IMR-90 (cell line): Measurements from ENCODE around the gene LRRC4C. TPM values are rescaled to one million over a fixed set of nuclear protein-coding genes. Genes with fewer than 3 reads are reported as not detected.

Experiments
- ATAC-seq: fragments of 200-7000 bp; cut with Tn5 transposase; 2 replicates; pipeline ENCODE4 v1.9.1; 2020; ENCODE audit warnings: low read depth, mild to moderate bottlenecking, moderate library complexity
- BruUV-seq: library from RNA; stranded (reverse); fragments of 400-500 nt; replicated peaks from 2 replicates; lab custom pipeline; 2021; lab: Mats Ljungman, UMichigan
- CTCF ChIA-PET: fragments of 300-600 bp; formaldehyde crosslinking; extraction: SDS; loops from one replicate; lab custom pipeline; 2021; ENCODE audit warnings: antibody characterized with exemption; lab: Yijun Ruan, JAX
- POLR2A ChIA-PET: fragments of 300-600 bp; sonication (Branson Sonifier 250); formaldehyde crosslinking; loops from one replicate; lab custom pipeline; 2022; ENCODE audit warnings: antibody characterized with exemption; ENCODE audit not compliant: unreplicated experiment; lab: Charles Lee
- DNase-seq: peaks from one replicate; pipeline ENCODE4 v3.0.0; 2013
- H2AFZ ChIP-seq: replicated peaks from 2 replicates; pipeline ENCODE3; 2013; ENCODE audit warnings: low read length, mild to moderate bottlenecking; ENCODE audit not compliant: poor library complexity
- H2AK5ac ChIP-seq: 2 replicates; pipeline ENCODE4 v1.6.1; 2013; ENCODE audit warnings: low read depth, low read length, inconsistent platforms
- H2AK9ac ChIP-seq: replicated peaks from 2 replicates; pipeline ENCODE3; 2013; ENCODE audit warnings: mild to moderate bottlenecking, low read depth, low read length, moderate library complexity; ENCODE audit not compliant: poor library complexity
- H2BK120ac ChIP-seq: 2 replicates; pipeline ENCODE4 v1.6.1; 2013; ENCODE audit warnings: low read depth, low read length, inconsistent platforms
- H2BK15ac ChIP-seq: 3 replicates; pipeline ENCODE4 v1.6.1; 2013; ENCODE audit warnings: low read depth, low read length, inconsistent platforms
- H2BK20ac ChIP-seq: 2 replicates; pipeline ENCODE4 v1.6.1; 2013; ENCODE audit warnings: low read depth, mild to moderate bottlenecking, inconsistent platforms, low read length, moderate library complexity
- H2BK5ac ChIP-seq: 2 replicates; pipeline ENCODE4 v1.6.1; 2013; ENCODE audit warnings: mild to moderate bottlenecking, low read depth, low read length, inconsistent platforms; ENCODE audit not compliant: poor library complexity, severe bottlenecking
- H3K14ac ChIP-seq: replicated peaks from 2 replicates; pipeline ENCODE4 v1.6.1; 2013; ENCODE audit warnings: low read depth, low read length, inconsistent platforms
- H3K18ac ChIP-seq: 2 replicates; pipeline ENCODE4 v1.6.1; 2013; ENCODE audit warnings: low read depth, low read length, control low read depth
- H3K23ac ChIP-seq: 2 replicates; pipeline ENCODE4 v1.6.1; 2013; ENCODE audit warnings: low read depth, low read length, inconsistent platforms
- H3K27ac ChIP-seq: 2 replicates; pipeline ENCODE4 v1.5.1; 2013; ENCODE audit warnings: mild to moderate bottlenecking, control low read depth, low read length; ENCODE audit not compliant: insufficient read depth
- H3K27me3 ChIP-seq: 2 replicates; pipeline ENCODE4 v1.6.1; 2013; ENCODE audit warnings: low read length; ENCODE audit not compliant: control insufficient read depth, insufficient read depth
- H3K36me3 ChIP-seq: 2 replicates; pipeline ENCODE4 v1.6.1; 2013; ENCODE audit warnings: low read length, mixed read lengths; ENCODE audit not compliant: control insufficient read depth, insufficient read depth
- H3K4ac ChIP-seq: 2 replicates; pipeline ENCODE4 v1.6.1; 2013; ENCODE audit warnings: low read depth, low read length, inconsistent platforms
- H3K4me1 ChIP-seq: 2 replicates; pipeline ENCODE4 v1.6.1; 2013; ENCODE audit warnings: low read length, mixed read lengths; ENCODE audit not compliant: control insufficient read depth, insufficient read depth
- H3K4me2 ChIP-seq: 2 replicates; pipeline ENCODE4 v1.6.1; 2013; ENCODE audit warnings: low read depth, mild to moderate bottlenecking, control low read depth, low read length, moderate library complexity
- H3K4me3 ChIP-seq: 2 replicates; pipeline ENCODE4 v1.5.1; 2013; ENCODE audit warnings: low read depth, mild to moderate bottlenecking, control low read depth, low read length, moderate library complexity; ENCODE audit not compliant: insufficient read depth
- H3K56ac ChIP-seq: 2 replicates; pipeline ENCODE4 v1.6.1; 2013; ENCODE audit warnings: low read length, inconsistent platforms; ENCODE audit not compliant: insufficient read depth; ENCODE audit errors: extremely low read depth
- H3K79me1 ChIP-seq, 2 experiments: 2 replicates each; pipeline ENCODE4 v1.6.1; 2013; ENCODE audit warnings: low read length in 2 of 2, inconsistent platforms in 1 of 2, low read depth in 1 of 2
- H3K9ac ChIP-seq: 2 replicates; pipeline ENCODE4 v1.6.1; 2013; ENCODE audit warnings: low read depth, low read length, control low read depth
- H3K9me1 ChIP-seq: 2 replicates; pipeline ENCODE4 v1.6.1; 2013; ENCODE audit warnings: low read length, inconsistent platforms; ENCODE audit not compliant: insufficient read depth
- H3K9me3 ChIP-seq: 2 replicates; pipeline ENCODE4 v1.6.1; 2013; ENCODE audit warnings: low read length; ENCODE audit not compliant: control insufficient read depth, insufficient read depth
- H4K20me1 ChIP-seq: 2 replicates; pipeline ENCODE4 v1.6.1; 2013; ENCODE audit warnings: low read length, inconsistent platforms; ENCODE audit not compliant: insufficient read depth
- H4K5ac ChIP-seq: 2 replicates; pipeline ENCODE4 v1.6.1; 2013; ENCODE audit warnings: mild to moderate bottlenecking, low read depth, low read length, control low read depth
- H4K8ac ChIP-seq, 2 experiments: 2 replicates each; pipeline ENCODE4 v1.6.1; 2013; ENCODE audit warnings: low read depth in 2 of 2, low read length in 2 of 2, control low read depth in 1 of 2, inconsistent platforms in 1 of 2
- H4K91ac ChIP-seq: 2 replicates; pipeline ENCODE4 v1.6.1; 2013; ENCODE audit warnings: low read depth, low read length, inconsistent platforms; ENCODE audit not compliant: insufficient read depth
- BHLHE40 ChIP-seq: fragments of 150-350 bp; IDR thresholded peaks from 2 replicates; pipeline ENCODE4 v1.6.1; 2016; ENCODE audit warnings: mild to moderate bottlenecking, low read depth, low read length
- CEBPB ChIP-seq: IDR thresholded peaks from 2 replicates; pipeline ENCODE4 v1.6.1; 2012; ENCODE audit warnings: low read depth, low read length, improper control_type of control experiment
- CHD1 ChIP-seq: IDR thresholded peaks from 2 replicates; pipeline ENCODE4 v1.6.1; 2012; ENCODE audit warnings: low read depth, low read length, improper control_type of control experiment
- CTCF ChIP-seq: conservative IDR thresholded peaks from 2 replicates; pipeline ENCODE4 v1.5.1; 2012; ENCODE audit warnings: mild to moderate bottlenecking, low read depth, low read length, improper control_type of control experiment
- ELK1 ChIP-seq: fragments of 150-350 bp; IDR thresholded peaks from 2 replicates; pipeline ENCODE4 v1.6.1; 2016; ENCODE audit warnings: low read depth, mild to moderate bottlenecking, low read length, moderate library complexity, borderline replicate concordance
- FOS ChIP-seq: fragments of 150-350 bp; IDR thresholded peaks from 2 replicates; pipeline ENCODE4 v1.6.1; 2016; ENCODE audit warnings: low read depth, low read length
- MAFK ChIP-seq: IDR thresholded peaks from 2 replicates; pipeline ENCODE4 v1.6.1; 2012; ENCODE audit warnings: low read depth, low read length, improper control_type of control experiment
- MAZ ChIP-seq: IDR thresholded peaks from 2 replicates; pipeline ENCODE4 v1.6.1; 2012; ENCODE audit warnings: low read depth, mild to moderate bottlenecking, low read length, improper control_type of control experiment, moderate library complexity, borderline replicate concordance
- MXI1 ChIP-seq: IDR thresholded peaks from 2 replicates; pipeline ENCODE4 v1.6.1; 2012; ENCODE audit warnings: low read depth, mild to moderate bottlenecking, low read length, moderate library complexity, borderline replicate concordance
- NFE2L2 ChIP-seq: fragments of 150-350 bp; IDR thresholded peaks from 2 replicates; pipeline ENCODE4 v1.6.1; 2016; ENCODE audit warnings: low read depth, mild to moderate bottlenecking, low read length
- POLR2A ChIP-seq: IDR thresholded peaks from 2 replicates; pipeline ENCODE4 v1.6.1; 2012; ENCODE audit warnings: mild to moderate bottlenecking, low read depth, low read length
- RAD21 ChIP-seq: IDR thresholded peaks from 2 replicates; pipeline ENCODE4 v1.6.1; 2012; ENCODE audit warnings: low read length, improper control_type of control experiment
- RCOR1 ChIP-seq: IDR thresholded peaks from 2 replicates; pipeline ENCODE4 v1.6.1; 2012; ENCODE audit warnings: mild to moderate bottlenecking, low read length, improper control_type of control experiment; ENCODE audit not compliant: insufficient replicate concordance
- RFX5 ChIP-seq: IDR thresholded peaks from 2 replicates; pipeline ENCODE4 v1.8.0; 2012; ENCODE audit warnings: low read depth, mild to moderate bottlenecking, low read length, moderate library complexity
- SMC3 ChIP-seq: fragments of 150-350 bp; IDR thresholded peaks from 2 replicates; pipeline ENCODE4 v1.6.1; 2016; ENCODE audit warnings: low read depth, mild to moderate bottlenecking, antibody characterized with exemption, low read length, moderate library complexity
- USF2 ChIP-seq: fragments of 150-350 bp; IDR thresholded peaks from 2 replicates; pipeline ENCODE4 v1.6.1; 2017; ENCODE audit warnings: mild to moderate bottlenecking, antibody characterized with exemption, low read length, low read depth
- WGBS, 2 experiments: methylation state at CpG; one replicate each; pipeline versions ENCODE4 v1.1.5 to v1.1.7; 2013; ENCODE audit warnings: missing lambda C conversion rate in 2 of 2; ENCODE audit not compliant: insufficient read length in 1 of 2; ENCODE audit errors: extremely low coverage in 2 of 2; 5-methylcytosine and 5-hydroxymethylcytosine counted together
- dilution Hi-C: fragments of 300-500 bp; cut with HindIII; formaldehyde crosslinking; loops from one replicate; pipeline ENCODE4 v1.14.3; 2018; ENCODE audit warnings: low sequenced_read_pairs; ENCODE audit not compliant: unreplicated experiment
- in situ Hi-C: fragments of 300-500 bp; cut with MboI; formaldehyde crosslinking; loops from 3 replicates; pipeline ENCODE4 v1.14.3; 2019; ENCODE audit warnings: low sequenced_read_pairs, inconsistent platforms, mixed read lengths
- intact Hi-C: fragments of 100-400 bp; cut with micrococcal nuclease; formaldehyde crosslinking; loops from 2 replicates; pipeline ENCODE4 v1.10.0; 2022
- polyA plus RNA-seq, 3 experiments: library from polyadenylated mRNA; depleted of rRNA; stranded (reverse); fragments of >200 nt; gene quantifications; 2 replicates each; pipeline ENCODE4 v1.2.3, GENCODE V29; 2012; ENCODE audit warnings: low replicate concordance in 1 of 3
- total RNA-seq: library from RNA; depleted of rRNA; stranded (reverse); fragments of >200 nt; gene quantifications from 2 replicates; pipeline ENCODE4 v1.2.3, GENCODE V29; 2012

The LRRC4C gene
- total and polyA plus RNA-seq, 2 of the 4 experiments (the other 2 are of a cell fraction): under 0.01 to 0.03 TPM

- intact Hi-C loops (no loop called here), dilution Hi-C loops (no loop called here), in situ Hi-C loops (no loop called here)
- Histone ChIP-seq H3K14ac (no peak overlapping the region), H4K91ac (no peak overlapping the region), H2AK9ac (no peak overlapping the region), H4K8ac (no peak overlapping the region), H3K23ac (no peak overlapping the region), H2AK5ac (no peak overlapping the region), H3K9me1 (no peaks in the 10 kb centered on the region), H3K4ac (no peak overlapping the region), H3K4me1 (no peaks in the 10 kb centered on the region), H3K4me3 (no peak overlapping the region), H3K18ac (no peak overlapping the region), H2BK20ac (no peak overlapping the region), H2BK120ac (no peak overlapping the region), H4K5ac (no peak overlapping the region), H3K27ac (no peak overlapping the region), H3K9me3 (0 out of 2 replicates have a peak, but pooled peaks cover 4% of the 10 kb centered on the region), H3K36me3 (no peaks in the 10 kb centered on the region), H2BK5ac (no peak overlapping the region), H3K79me1 (no peaks in the 10 kb centered on the region), H4K20me1 (no peaks in the 10 kb centered on the region), H3K27me3 (no peaks in the 10 kb centered on the region), H2BK15ac (no peak overlapping the region), H3K9ac (no peak overlapping the region), H3K56ac (no peak overlapping the region), H2AFZ (no peak overlapping the region), H3K4me2 (no peak overlapping the region)
- no CpG with 5 or more reads among the region's 5 CpGs for WGBS, 2 experiments
- ATAC-seq (no peak), DNase-seq (no peak)
- POLR2A ChIA-PET: no interaction called here
- no TSS peak for BruUV-seq
- TF ChIP-seq NFE2L2 (no peak), MXI1 (no peak), RFX5 (no peak), FOS (no peak), BHLHE40 (no peak), RAD21 (no peak), MAFK (no peak), SMC3 (no peak), CHD1 (no peak), POLR2A (no peak), CEBPB (no peak), MAZ (no peak), CTCF (no peak), ELK1 (no peak), USF2 (no peak), RCOR1 (no peak)
- CTCF ChIA-PET: no interaction called here
Observed at GRCh38 chr11:41267451-41267850, 192.0 kb downstream of the LRRC4C start.
